Fibroblast of lung (primary cell): ENCODE results near the gene WDR43. TPM values are rescaled to one million over a fixed set of nuclear protein-coding genes. Genes with fewer than 3 reads are reported as not detected.
A peak's percentile ranks its signal among the peaks of the same experiment; 100 is the strongest.

ENCODE experiments used
- DNase-seq, 2 donors: peaks; one replicate each; pipeline versions ENCODE4 v3.0.0 to v3.0.0-alpha.2; 2010; ENCODE audit warnings: low read depth in 2 of 2
- H2AFZ ChIP-seq: 2 replicates; pipeline ENCODE4 v1.5.1; 2012; ENCODE audit warnings: low read length, control low read depth, inconsistent platforms
- H3K27ac ChIP-seq: 2 replicates; pipeline ENCODE4 v1.5.1; 2011; ENCODE audit warnings: low read length, control low read depth; ENCODE audit not compliant: insufficient read depth
- H3K27me3 ChIP-seq: 2 replicates; pipeline ENCODE4 v1.5.1; 2011; ENCODE audit warnings: mild to moderate bottlenecking, low read length; ENCODE audit not compliant: control insufficient read depth, insufficient read depth
- H3K36me3 ChIP-seq: 2 replicates; pipeline ENCODE4 v1.5.1; 2011; ENCODE audit warnings: low read length; ENCODE audit not compliant: control insufficient read depth, insufficient read depth
- H3K4me1 ChIP-seq: 2 replicates; pipeline ENCODE4 v1.5.1; 2011; ENCODE audit warnings: low read length; ENCODE audit not compliant: control insufficient read depth, insufficient read depth; ENCODE audit errors: extremely low read depth
- H3K4me2 ChIP-seq: 2 replicates; pipeline ENCODE4 v1.5.1; 2011; ENCODE audit warnings: low read length, control low read depth; ENCODE audit not compliant: insufficient read depth; ENCODE audit errors: extremely low read depth
- H3K4me3 ChIP-seq, 4 experiments: fragments of 200-600 bp in 1 of 4; sonication (generic) in 1 of 4; replicated peaks in 1 of 4; 2 replicates each; pipeline ENCODE4 v1.5.1; 2011 to 2016; ENCODE audit warnings: low read length in 4 of 4, low read depth in 3 of 4, mild to moderate bottlenecking in 3 of 4, control low read depth in 2 of 4, inconsistent platforms in 1 of 4, mixed read lengths in 1 of 4; ENCODE audit not compliant: insufficient read depth in 1 of 4; ENCODE audit errors: control extremely low read depth in 1 of 4
- H3K79me2 ChIP-seq: 2 replicates; pipeline ENCODE4 v1.5.1; 2012; ENCODE audit warnings: mild to moderate bottlenecking, low read length, inconsistent platforms; ENCODE audit not compliant: control insufficient read depth, insufficient read depth
- H3K9ac ChIP-seq: 2 replicates; pipeline ENCODE4 v1.5.1; 2011; ENCODE audit warnings: mild to moderate bottlenecking, low read length, control low read depth; ENCODE audit not compliant: insufficient read depth
- H3K9me3 ChIP-seq: 2 replicates; pipeline ENCODE4 v1.5.1; 2012; ENCODE audit warnings: low read depth, low read length; ENCODE audit not compliant: control insufficient read depth, insufficient read depth
- H4K20me1 ChIP-seq: 2 replicates; pipeline ENCODE4 v1.5.1; 2011; ENCODE audit warnings: low read length; ENCODE audit not compliant: control insufficient read depth, insufficient read depth; ENCODE audit errors: extremely low read depth
- CTCF ChIP-seq, 2 donors: IDR thresholded peaks in 1 of 2; conservative IDR thresholded peaks in 1 of 2; 1 replicate in 1 of 2; 2 replicates in 1 of 2; pipeline ENCODE4 v1.5.1; 2011 to 2012; ENCODE audit warnings: low read length in 2 of 2, control low read depth in 1 of 2, inconsistent platforms in 1 of 2, low read depth in 1 of 2, mild to moderate bottlenecking in 1 of 2
- EZH2 ChIP-seq: IDR thresholded peaks from 2 replicates; pipeline ENCODE4 v1.5.1; 2012; ENCODE audit warnings: low read length, control low read depth, mild to moderate bottlenecking; ENCODE audit errors: missing control alignments
- polyA plus RNA-seq, 2 donors: library from polyadenylated mRNA; depleted of rRNA in 1 of 2; stranded (reverse) in 1 of 2; unstranded in 1 of 2; fragments of >200 nt; gene quantifications; 2 replicates each; pipeline ENCODE4 v1.2.1, GENCODE V29; 2011 to 2012; ENCODE audit warnings: missing spikeins in 1 of 2
- total RNA-seq: library from RNA; depleted of rRNA; stranded (reverse); fragments of >200 nt; gene quantifications from 2 replicates; pipeline ENCODE4 v1.2.1, GENCODE V29; 2014

Gene WDR43
- total and polyA plus RNA-seq, 2 donors (not counting 1 experiment from before 2014, with no cell fraction given) = 71.5 to 74.7 TPM

DNA sequence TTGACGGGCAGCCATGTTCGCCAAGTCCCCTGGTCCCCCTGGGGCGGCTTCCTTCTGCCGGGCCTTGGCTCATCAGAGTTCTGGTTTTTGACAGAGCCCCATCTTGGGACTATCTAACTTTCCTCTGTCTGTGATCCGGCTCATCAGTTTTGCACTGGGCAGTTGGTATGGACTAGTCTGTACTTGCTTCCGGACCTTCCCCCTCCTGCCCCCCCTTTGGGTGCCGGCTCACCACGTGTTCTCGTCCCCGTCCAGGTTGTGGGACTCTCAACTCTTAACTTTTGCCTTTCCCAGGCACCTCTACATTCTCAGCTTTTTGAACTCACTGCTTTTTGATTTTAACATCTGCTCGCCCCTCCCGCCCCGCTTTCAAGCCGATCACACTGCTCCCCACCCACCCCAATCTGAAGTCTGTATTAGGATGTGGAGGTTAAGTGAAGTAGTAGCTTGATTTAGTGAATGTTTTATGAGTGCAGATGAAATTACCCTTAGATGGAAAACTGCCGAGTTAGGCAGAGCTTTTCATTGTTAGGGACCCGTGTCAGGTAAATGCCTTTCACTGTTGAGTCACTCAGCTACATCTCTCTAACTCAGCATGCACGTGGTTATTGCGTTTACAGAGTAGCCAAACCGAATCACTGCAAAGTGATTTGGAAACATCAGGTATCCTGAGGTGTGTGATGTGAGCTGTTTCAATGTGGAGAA lies 874 bp downstream of the WDR43 start:
- Histone ChIP-seq H3K4me2 (peak overlapping the region; percentile 96), H3K4me1 (peaks cover 10% of the 10 kb centered on the region), H4K20me1 (peaks cover 15% of the 10 kb centered on the region), H3K27me3 (no peaks in the 10 kb centered on the region), H3K9ac (peak overlapping the region; percentile 96), H3K9me3 (no peaks in the 10 kb centered on the region), H3K4me3 (peak overlapping the region; percentile 91 to 99 (median 97)), H2AFZ (no peak overlapping the region), H3K27ac (peak overlapping the region; percentile 92), H3K79me2 (peaks cover 59% of the 10 kb centered on the region), H3K36me3 (no peaks in the 10 kb centered on the region)
- DNase-seq = peak; percentile 24 to 57
- TF ChIP-seq CTCF (conservative IDR thresholded peaks at IDR 0.05 in 1 of 2, IDR thresholded peaks at IDR 0.05 in 1 of 2; ENCODE audit: low read depth in 1 of 2, low read length in 2 of 2) = no peak
- TF ChIP-seq EZH2 = no peak

GRCh38 chr2:28896906-28897305 lies 2.4 kb downstream of the WDR43 start:
- no peaks in the 10 kb centered on the region for H3K9me3 ChIP-seq
- peak overlapping the region; percentile 96 for H3K4me2 ChIP-seq
- peaks cover 10% of the 10 kb centered on the region for H3K4me1 ChIP-seq
- H2AFZ ChIP-seq = no peak overlapping the region
- peaks cover 74% of the 10 kb centered on the region for H3K79me2 ChIP-seq
- peak overlapping the region; percentile 91 to 99 (median 97) for H3K4me3 ChIP-seq
- no peaks in the 10 kb centered on the region for H3K27me3 ChIP-seq
- peak overlapping the region; percentile 23 for H3K27ac ChIP-seq
- H3K36me3 ChIP-seq = no peaks in the 10 kb centered on the region
- TF ChIP-seq EZH2 = no peak
- TF ChIP-seq CTCF (conservative IDR thresholded peaks at IDR 0.05 in 1 of 2, IDR thresholded peaks at IDR 0.05 in 1 of 2; ENCODE audit: low read depth in 1 of 2, low read length in 2 of 2) = no peak
- DNase-seq = peak; percentile 28 to 70
- H4K20me1 ChIP-seq = peaks cover 15% of the 10 kb centered on the region
- H3K9ac ChIP-seq = no peak overlapping the region

DNA sequence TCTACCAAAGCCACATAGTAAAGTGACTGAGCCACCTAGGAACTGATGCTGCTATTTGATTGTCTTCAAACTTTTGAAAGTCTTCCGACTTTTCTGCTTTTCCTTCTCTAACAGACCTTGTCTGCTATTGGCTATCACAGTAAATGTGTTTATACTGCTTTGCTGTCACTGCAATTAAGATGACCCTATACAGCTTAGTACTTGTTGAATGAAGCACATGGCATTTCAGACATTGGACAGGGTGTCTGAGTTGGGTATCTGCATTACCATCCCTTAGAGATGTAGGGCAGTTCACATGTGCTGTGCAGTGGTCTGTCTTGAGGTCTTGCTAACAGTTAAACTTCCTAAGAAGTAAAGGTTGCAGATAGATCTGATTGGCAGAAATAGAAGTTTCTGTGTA lies 3.6 kb downstream of the WDR43 start:
- no peak overlapping the region for H2AFZ ChIP-seq
- no peaks in the 10 kb centered on the region for H3K27me3 ChIP-seq
- H3K9me3 ChIP-seq = no peaks in the 10 kb centered on the region
- peak overlapping the region in 2 of 4 experiments; percentile 15 to 25 for H3K4me3 ChIP-seq
- peaks cover 15% of the 10 kb centered on the region for H4K20me1 ChIP-seq
- H3K36me3 ChIP-seq = peaks cover 5% of the 10 kb centered on the region
- no peak overlapping the region for H3K9ac ChIP-seq
- DNase-seq = no peak
- peaks cover 10% of the 10 kb centered on the region for H3K4me1 ChIP-seq
- TF ChIP-seq EZH2 = no peak
- TF ChIP-seq CTCF (conservative IDR thresholded peaks at IDR 0.05 in 1 of 2, IDR thresholded peaks at IDR 0.05 in 1 of 2; ENCODE audit: low read depth in 1 of 2, low read length in 2 of 2) = no peak
- H3K4me2 ChIP-seq = peak overlapping the region; percentile 4
- H3K79me2 ChIP-seq = peaks cover 85% of the 10 kb centered on the region
- H3K27ac ChIP-seq = no peak overlapping the region
